ENCODE results near the gene COL6A2.
"Not testable (repeated sequence)": the region's sequence is repeated elsewhere in the genome, so short reads cannot be mapped to it uniquely, and the experiment has no call there.

Gene COL6A2

DNA sequence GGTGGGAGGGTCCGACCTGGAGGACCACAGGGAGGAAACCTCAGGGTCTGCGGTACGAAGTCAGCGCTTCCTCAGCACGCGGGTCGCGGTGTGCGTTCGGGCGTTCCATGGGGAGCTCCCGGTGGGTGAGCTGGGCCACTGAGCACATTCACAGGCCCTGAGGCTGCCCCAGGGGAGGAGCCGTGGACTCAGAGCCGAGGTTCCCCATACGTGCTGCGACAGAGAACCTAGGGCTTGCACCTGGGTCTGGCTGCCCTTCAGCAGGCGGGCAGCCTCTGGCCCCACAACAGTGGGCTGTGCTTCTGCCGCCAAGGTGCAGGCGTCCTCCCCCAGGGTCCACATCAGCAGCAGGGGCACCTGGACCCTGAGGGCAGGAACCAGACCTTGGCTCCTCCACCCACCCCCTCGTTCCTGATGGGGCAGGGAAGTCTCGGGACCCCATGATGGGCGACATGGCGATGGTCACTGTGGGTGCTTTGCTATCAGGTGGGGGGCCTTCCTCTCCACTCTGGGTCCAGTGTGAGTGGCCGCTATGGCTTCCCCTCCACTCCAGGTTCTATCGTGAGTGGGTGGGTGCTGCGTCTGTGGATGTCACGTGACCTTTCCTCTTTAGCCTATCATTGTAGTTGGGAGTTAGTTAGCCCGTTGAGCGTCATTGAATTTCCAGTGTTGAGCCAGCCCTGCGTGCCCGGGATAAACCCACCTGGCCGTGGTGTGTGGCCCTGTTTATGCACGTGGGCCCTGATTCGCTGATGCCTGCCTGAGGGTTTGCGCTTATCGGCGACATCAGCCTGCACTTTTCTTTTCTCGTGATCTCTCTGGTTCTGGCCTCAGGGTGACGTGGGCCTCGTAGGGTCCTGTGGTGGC lies 29.6 kb downstream of the COL6A2 start:
- DNase-seq = no peak

- DNase-seq = no peak
These were observed 30.4 kb downstream of the COL6A2 start for GRCh38 chr21:46128106-46128932.

- no peak for DNase-seq
These were observed 31.1 kb downstream of the COL6A2 start for GRCh38 chr21:46128933-46129571.

- no peak for DNase-seq
These were observed 32.1 kb downstream of the COL6A2 start for GRCh38 chr21:46129846-46130651.

DNA sequence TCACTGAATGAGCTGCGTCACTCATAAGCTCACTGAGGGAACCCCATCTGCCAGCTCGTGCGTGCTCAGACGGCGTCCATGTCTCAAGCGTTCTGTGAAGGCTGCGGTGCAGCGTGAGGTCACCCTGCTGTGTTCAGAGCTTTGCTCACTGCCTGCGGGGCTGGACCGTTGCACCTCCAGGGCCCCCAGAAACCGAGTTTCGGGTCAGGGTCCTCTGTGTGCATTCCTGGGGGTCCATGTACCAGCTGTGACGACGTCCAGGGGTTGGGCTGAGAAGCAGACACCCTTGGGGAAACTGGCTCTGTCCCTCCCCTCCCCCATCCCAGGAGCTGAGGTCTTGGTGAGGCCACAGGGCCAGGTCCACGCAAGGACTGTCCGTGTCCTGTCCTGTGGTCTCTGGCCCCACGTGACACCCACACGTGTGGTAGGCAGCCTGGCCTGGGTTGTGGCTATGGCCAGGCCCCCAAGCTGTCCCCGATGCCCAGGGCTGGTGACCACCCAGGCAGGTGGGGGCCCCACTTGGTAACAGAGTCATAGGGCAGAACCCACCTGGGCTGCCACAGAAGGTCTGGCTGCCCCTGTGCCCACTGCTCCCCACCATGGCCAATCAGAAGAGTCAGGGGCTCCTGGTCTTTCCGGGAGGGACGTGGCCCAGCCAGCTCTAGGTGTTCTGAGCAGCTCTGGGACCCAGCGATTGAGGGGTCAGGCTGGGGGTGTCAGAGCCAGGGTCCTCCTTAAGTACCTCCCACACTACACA lies 33.1 kb downstream of the COL6A2 start:
- DNase-seq = no peak

DNA sequence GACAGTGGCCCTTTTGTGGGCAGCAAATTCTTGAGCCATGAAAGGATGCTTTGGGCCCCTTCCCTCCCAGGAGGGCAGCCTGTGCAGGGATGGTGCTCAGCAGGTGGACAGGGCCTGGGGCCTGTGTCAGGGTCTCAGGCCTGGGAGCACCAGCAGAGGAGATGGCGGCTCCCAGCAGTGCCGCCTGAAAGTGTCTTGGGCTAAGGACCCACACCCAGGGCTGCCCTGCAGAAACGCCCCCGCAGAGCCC lies 33.6 kb downstream of the COL6A2 start:
- DNase-seq = no peak

- DNase-seq = no peak
These were observed 34.1 kb downstream of the COL6A2 start for GRCh38 chr21:46131838-46132651.

DNA sequence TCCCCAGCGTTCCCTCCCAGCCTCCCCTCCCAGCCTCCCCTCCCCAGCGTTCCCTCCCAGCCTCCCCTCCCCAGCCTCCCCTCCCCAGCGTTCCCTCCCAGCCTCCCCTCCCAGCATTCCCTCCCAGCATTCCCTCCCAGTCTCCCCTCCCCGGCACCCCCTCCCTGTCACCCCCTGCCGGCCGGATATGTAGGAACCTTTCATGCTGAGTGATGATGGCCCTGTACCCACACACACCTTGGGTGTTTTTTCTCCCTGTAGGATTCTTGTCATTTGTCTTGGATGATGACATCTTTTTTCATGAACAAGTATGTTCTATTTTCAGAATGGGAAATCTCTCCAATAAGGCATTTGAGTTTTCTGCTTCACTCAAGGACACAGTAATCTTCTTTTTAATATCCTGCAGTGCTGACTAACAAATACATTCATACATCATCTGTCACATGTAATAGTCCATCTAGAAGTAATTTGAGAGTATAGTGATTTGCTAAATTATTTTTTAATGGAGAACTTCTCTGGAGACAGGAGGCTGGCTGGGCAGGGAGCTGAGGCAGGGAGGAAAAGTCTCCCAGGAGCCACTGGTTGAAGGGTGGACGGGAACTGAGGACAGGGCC lies 38.0 kb downstream of the COL6A2 start:
- DNase-seq = no peak

- no peak for DNase-seq
These were observed 38.9 kb downstream of the COL6A2 start for GRCh38 chr21:46136739-46137349.

DNA sequence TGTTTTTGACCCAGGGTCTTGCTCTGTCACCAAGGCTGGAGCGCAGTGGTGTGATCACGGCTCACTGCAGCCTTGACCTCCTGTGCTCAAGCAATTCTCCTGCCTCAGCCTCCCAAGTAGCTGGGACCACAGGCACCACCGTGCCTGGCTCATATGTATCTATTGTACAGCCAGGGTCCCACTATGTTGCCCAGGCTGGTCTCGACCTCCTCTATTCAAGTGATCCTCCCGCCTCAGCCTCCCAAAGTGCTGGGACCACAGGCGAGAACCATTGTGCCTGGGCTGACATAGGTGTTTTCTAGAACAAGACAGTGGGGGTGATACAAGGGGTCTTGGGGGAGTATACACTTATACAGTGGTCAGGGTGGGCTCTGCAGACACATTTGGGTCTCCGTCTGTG lies 40.0 kb downstream of the COL6A2 start:
- DNase-seq = no peak

- DNase-seq = no peak
These were observed 40.6 kb downstream of the COL6A2 start for GRCh38 chr21:46138383-46138970.

- no peak for DNase-seq
These were observed 41.8 kb downstream of the COL6A2 start for GRCh38 chr21:46139686-46140085.

DNA sequence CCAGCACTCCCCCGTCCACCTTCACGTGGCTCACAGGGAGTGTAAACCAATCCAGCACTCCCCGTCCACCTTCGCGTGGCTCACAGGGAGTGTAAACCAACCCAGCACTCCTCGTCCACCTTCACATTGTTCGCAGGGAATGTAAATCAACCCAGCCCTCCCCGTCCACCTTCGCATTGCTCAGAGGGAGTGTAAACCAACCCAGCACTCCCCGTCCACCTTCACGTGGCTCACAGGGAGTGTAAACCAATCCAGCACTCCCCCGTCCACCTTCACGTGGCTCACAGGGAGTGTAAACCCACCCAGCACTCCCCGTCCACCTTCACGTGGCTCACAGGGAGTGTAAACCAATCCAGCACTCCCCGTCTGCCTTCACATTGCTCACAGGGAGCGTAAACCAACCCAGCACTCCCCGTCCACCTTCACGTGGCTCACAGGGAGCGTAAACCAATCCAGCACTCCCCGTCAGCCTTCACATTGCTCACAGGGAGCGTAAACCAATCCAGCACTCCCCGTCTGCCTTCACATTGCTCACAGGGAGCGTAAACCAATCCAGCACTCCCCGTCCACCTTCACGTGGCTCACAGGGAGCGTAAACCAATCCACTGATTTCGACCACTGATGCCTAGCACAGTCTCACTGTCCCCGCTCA lies 42.6 kb downstream of the COL6A2 start:
- DNase-seq = not testable (repeated sequence)

DNA sequence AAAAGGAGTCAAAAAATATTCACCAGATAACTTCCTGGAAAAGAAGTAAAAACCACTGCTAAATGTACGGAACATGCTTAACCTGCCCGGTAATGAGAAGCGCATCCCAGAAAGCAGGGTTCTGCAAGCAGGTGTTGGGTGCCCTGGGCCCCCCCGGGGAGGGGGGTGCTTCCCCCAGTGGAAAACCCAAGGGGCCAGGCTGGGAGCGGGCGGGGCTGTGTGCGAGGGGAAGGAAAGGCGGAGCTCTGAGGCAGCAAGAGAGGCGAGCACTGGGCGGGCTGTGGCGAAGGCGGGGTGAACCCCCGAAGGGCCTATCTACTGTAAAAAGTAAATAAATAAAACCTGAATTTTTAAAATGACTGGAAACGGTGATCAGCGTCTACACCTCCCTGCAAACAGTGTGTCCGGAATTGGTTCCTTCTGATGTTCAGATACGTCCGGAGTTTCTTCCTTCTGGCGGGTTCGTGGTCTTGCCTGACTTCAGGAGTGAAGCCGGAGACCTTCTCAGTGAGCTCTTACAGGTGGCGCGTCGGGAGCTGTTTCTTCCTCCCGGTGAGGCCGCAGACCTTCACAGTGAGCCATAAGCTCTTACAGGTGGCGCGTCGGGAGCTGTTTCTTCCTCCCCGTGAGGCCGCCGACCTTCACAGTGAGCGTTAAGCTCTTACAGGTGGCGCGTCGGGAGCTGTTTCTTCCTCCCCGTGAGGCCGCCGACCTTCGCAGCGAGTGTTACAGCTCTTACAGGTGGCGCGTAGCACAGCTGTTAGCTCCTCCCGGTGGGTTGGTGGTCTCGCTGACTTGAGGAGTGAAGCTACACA lies 44.1 kb downstream of the COL6A2 start:
- no peak for DNase-seq

DNA sequence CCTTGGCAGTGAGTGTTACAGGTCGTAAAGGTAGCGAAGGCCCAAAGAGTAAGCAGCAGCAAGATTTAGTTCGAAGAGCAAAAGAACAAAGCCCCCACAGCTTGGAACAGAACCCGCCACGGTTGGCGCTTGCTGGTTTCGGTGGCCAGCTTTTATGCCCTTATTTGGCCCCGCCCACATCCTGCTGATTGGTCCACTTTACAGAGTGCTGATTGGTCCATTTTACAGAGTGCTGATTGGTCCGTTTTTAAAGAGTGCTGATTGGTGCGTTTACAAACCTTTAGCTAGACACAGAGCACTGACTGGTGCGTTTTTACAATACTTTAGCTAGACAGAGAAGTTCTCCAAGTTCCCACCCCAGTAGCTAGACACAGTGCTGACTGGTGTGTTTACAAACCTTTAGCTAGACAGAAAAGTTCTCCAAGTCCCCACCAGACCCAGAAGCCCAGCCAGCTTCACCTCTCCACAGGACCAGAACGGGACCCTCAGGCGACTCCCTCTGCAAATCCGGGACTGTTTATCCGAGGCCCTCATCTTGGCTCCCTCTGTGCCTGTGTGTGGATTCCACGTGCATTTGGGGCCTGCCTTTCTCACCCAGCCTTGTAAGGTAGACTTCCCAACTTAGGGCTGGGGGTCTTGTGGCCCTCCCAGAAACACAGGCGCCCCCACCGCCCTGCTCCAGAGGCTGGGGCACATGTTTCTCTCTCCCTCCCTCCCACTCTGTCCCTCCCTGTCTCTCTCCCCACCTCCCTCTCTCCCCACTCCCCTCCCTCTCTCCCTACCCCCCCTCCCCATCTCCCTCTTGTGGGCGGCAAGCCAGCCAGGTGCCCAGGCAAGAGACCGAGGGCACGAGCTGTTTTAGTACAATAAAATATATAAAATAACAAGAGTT lies 44.9 kb downstream of the COL6A2 start:
- DNase-seq = no peak

DNA sequence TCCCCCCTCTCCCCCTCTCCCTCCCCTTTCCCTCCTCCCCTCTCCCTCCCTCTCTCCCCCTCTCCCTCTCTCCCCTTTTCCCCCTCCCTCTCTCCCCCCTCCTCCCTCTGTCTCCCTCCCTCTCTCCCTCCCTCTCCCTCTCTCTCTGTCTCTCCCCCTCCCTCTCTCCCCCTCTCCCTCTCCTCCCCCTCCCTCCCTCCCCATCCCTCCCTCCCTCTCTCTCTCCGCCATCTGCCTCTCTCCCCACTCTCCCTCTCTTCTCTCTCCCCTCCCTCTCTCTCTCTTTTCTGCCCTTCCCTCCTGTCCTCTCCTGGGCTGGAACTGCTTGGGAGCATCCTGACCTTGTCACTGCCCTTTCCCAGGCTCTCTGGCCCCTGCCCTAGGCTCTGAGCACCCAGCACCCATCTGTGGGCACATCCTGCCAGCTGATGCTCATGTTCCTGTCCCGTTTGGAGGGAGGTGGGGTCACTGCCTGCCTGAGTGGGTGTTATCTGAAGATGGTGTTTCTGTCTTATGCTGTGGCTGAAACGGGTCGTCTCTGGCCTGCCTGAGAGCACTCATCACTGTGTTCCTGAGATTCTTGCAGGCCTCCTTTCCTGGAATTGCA lies 46.7 kb downstream of the COL6A2 start:
- no peak for DNase-seq
